SK-N-SH (cell line): ENCODE data around the gene XIST.

Source experiments
- CTCF ChIP-seq: fragments of 200-600 bp; sonication (generic); IDR thresholded peaks from 2 replicates; pipeline ENCODE4 v1.6.1; 2017; ENCODE audit warnings: antibody characterized with exemption, mild to moderate bottlenecking, moderate library complexity
- SMC3 ChIP-seq: IDR thresholded peaks from 2 replicates; pipeline ENCODE4 v1.6.1; 2012; ENCODE audit warnings: low read depth, low read length, improper control_type of control experiment
- USF1 ChIP-seq: IDR thresholded peaks from 2 replicates; pipeline ENCODE4 v1.4.0; 2012; ENCODE audit warnings: low read depth, borderline replicate concordance

GRCh38 chrX:73840120-73840924, 12.2 kb downstream of the XIST start:
- TF ChIP-seq CTCF (no peak), SMC3 (no peak), USF1 (no peak)
